K562 treated with DMSO at 1 percent for 24 hours (cell line): Measurements from ENCODE around the gene XK. TPM values are rescaled to one million over a fixed set of nuclear protein-coding genes. Genes with fewer than 3 reads are reported as not detected.

Source experiments
- total RNA-seq: library from RNA; unstranded; fragments of 300-600 nt; gene quantifications from 2 replicates; pipeline ENCODE4 v1.2.3, GENCODE V29; 2022; ENCODE audit warnings: low read depth; ENCODE audit not compliant: insufficient read depth

Gene XK, protein sequence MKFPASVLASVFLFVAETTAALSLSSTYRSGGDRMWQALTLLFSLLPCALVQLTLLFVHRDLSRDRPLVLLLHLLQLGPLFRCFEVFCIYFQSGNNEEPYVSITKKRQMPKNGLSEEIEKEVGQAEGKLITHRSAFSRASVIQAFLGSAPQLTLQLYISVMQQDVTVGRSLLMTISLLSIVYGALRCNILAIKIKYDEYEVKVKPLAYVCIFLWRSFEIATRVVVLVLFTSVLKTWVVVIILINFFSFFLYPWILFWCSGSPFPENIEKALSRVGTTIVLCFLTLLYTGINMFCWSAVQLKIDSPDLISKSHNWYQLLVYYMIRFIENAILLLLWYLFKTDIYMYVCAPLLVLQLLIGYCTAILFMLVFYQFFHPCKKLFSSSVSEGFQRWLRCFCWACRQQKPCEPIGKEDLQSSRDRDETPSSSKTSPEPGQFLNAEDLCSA
- total RNA-seq, result 13.0 and 13.3 TPM in 2 replicates

DNA sequence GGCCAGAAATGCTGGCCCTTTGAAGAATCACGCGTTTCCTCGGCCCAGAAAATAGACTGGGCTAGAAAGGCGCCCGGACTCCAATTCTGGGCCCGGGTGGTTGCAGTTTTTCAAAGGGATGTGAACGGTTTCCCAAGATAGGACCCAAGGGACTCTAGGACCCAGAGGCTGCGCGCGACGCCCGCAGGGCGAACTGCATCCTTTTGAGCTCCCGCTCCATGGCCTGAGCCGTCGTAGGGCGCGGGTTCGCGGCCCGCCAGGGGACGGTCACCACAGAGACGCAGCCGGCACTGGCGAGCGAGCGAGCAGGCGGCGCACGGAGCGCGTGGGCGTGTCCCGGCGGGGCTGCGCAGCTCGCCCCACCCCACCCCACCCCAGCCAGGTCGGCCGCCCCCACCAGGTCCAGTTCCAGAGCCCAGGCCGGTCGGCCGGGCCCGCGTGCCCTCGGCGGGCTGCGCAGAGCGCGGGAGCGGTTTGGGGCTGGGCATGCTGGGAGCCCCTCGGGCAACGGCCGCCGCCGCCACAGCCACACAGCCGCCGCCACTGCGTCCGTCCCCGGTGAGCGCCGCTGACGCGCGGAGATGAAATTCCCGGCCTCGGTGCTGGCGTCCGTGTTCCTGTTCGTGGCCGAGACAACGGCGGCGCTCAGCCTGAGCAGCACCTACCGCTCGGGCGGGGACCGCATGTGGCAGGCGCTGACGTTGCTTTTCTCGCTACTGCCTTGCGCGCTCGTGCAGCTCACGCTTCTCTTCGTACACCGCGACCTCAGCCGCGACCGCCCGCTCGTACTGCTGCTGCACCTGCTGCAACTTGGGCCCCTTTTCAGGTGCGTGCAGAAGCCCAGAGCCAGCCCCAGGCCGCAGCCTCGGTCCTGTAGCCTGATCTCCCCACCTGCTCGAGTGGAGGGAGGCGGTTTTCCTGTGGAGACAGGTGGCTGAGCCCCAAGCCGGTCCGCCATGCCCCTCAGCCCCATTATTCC, at the start of gene XK:
TSS of gene XK (plus strand) at position 411 of the 979 bp plus-strand sequence. CDS start at position 582, 171 bp downstream.

DNA sequence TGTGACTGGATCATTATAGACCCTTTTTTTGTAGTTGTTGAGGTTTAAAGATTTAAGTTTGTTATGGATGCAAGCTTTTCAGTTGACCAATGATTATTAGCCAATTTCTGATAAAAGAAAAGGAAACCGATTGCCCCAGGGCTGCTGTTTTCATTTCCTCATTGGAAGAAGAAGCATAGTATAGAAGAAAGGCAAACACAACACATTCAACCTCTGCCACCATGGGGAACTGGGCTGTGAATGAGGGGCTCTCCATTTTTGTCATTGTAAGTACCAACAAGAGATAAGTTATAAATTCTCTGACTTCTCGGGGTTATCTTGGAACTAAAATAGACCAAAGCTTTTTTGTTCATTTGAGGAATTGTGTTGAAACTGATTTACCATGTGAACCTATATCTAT, 94.3 kb downstream of the XK start, which contains the start of gene CYBB:
TSS of gene CYBB (plus strand) at position 203 of the 400 bp plus-strand sequence. CDS start at position 222, 19 bp downstream.

Other genes starting within 250 kb of the XK start
- gene LANCL3, start 114.1 kb upstream of the XK start, total RNA-seq, result 2.5 and 3.0 TPM in 2 replicates
- 0.66 and 0.73 TPM in 2 replicates for gene CYBB, start 94.3 kb downstream of the XK start, total RNA-seq
- 6.7 and 9.3 TPM in 2 replicates for gene DYNLT3, start 161.8 kb downstream of the XK start, total RNA-seq